Measurements from ENCODE around the gene SPG7. TPM values are rescaled to one million over a fixed set of nuclear protein-coding genes. Genes with fewer than 3 reads are reported as not detected.
"Not testable (repeated sequence)": the region's sequence is repeated elsewhere in the genome, so short reads cannot be mapped to it uniquely, and the experiment has no call there.

SPG7 gene
- total RNA-seq, 1 donor from 2014 or later = 119 TPM

GRCh38 chr16:89583895-89584644 lies 75.9 kb downstream of the SPG7 start:
- Histone ChIP-seq H3K4me1 (peaks cover 13% of the 10 kb centered on the region), H3K4me3 (no peak overlapping the region), H3K27me3 (no peaks in the 10 kb centered on the region), H3K27ac (no peak overlapping the region), H3K36me3 (no peaks in the 10 kb centered on the region), H3K9me3 (no peaks in the 10 kb centered on the region)
- TF ChIP-seq POLR2A (IDR thresholded peaks at IDR 0.05) (no peak), CTCF (IDR thresholded peaks at IDR 0.05) (no peak), POLR2AphosphoS5 (IDR thresholded peaks at IDR 0.05; ENCODE audit: insufficient read depth in 1 of 2, low read depth in 1 of 2) (no peak)
- intact Hi-C loops (cut with DNase I) = no loop called here
- no peak for DNase-seq (ENCODE audit: extremely low spot score in 2 of 2)

GRCh38 chr16:89584768-89585549 lies 76.8 kb downstream of the SPG7 start:
- Histone ChIP-seq H3K4me3 (no peak overlapping the region), H3K36me3 (no peaks in the 10 kb centered on the region), H3K27ac (no peak overlapping the region), H3K27me3 (no peaks in the 10 kb centered on the region), H3K9me3 (no peaks in the 10 kb centered on the region), H3K4me1 (peaks cover 13% of the 10 kb centered on the region)
- intact Hi-C loops (cut with DNase I) = no loop called here
- no peak for DNase-seq (ENCODE audit: extremely low spot score in 2 of 2)
- no peak for TF ChIP-seq POLR2A (IDR thresholded peaks at IDR 0.05)
- TF ChIP-seq POLR2AphosphoS5 (IDR thresholded peaks at IDR 0.05; ENCODE audit: insufficient read depth in 1 of 2, low read depth in 1 of 2) = no peak
- no peak for TF ChIP-seq CTCF (IDR thresholded peaks at IDR 0.05)

GRCh38 chr16:89586218-89586617 lies 78.0 kb downstream of the SPG7 start:
- H3K4me1 ChIP-seq = peaks cover 13% of the 10 kb centered on the region
- H3K4me3 ChIP-seq = no peak overlapping the region
- H3K36me3 ChIP-seq = no peaks in the 10 kb centered on the region
- no peaks in the 10 kb centered on the region for H3K9me3 ChIP-seq
- TF ChIP-seq POLR2A (IDR thresholded peaks at IDR 0.05) (no peak), POLR2AphosphoS5 (IDR thresholded peaks at IDR 0.05; ENCODE audit: insufficient read depth in 1 of 2, low read depth in 1 of 2) (no peak), CTCF (IDR thresholded peaks at IDR 0.05) (no peak)
- no peak for DNase-seq (ENCODE audit: extremely low spot score in 2 of 2)
- H3K27ac ChIP-seq = no peak overlapping the region
- intact Hi-C loops (cut with DNase I) = no loop called here
- H3K27me3 ChIP-seq = no peaks in the 10 kb centered on the region

GRCh38 chr16:89586853-89587252 lies 78.7 kb downstream of the SPG7 start:
- Histone ChIP-seq H3K9me3 (no peaks in the 10 kb centered on the region), H3K4me3 (no peak overlapping the region), H3K4me1 (peaks cover 8% of the 10 kb centered on the region), H3K36me3 (no peaks in the 10 kb centered on the region), H3K27ac (no peak overlapping the region), H3K27me3 (no peaks in the 10 kb centered on the region)
- DNase-seq (ENCODE audit: extremely low spot score in 2 of 2) = no peak
- TF ChIP-seq POLR2AphosphoS5 (IDR thresholded peaks at IDR 0.05; ENCODE audit: insufficient read depth in 1 of 2, low read depth in 1 of 2) = no peak
- no peak for TF ChIP-seq CTCF (IDR thresholded peaks at IDR 0.05)
- TF ChIP-seq POLR2A (IDR thresholded peaks at IDR 0.05) = no peak
- intact Hi-C loops (cut with DNase I) = no loop called here

GRCh38 chr16:89587676-89588075 lies 79.5 kb downstream of the SPG7 start:
- DNase-seq (ENCODE audit: extremely low spot score in 2 of 2); H3K4me3 ChIP-seq; H3K4me1 ChIP-seq; H3K9me3 ChIP-seq; H3K27ac ChIP-seq; H3K27me3 ChIP-seq; intact Hi-C loops (cut with DNase I); H3K36me3 ChIP-seq: not testable (repeated sequence)

Data from vagina (tissue), 2 donors.